HL-60 (cell line): ENCODE data around the gene BTBD7.

ENCODE experiments used
- CTCF ChIP-seq: IDR thresholded peaks from one replicate; pipeline ENCODE4 v1.5.1; 2011; ENCODE audit warnings: low read length, control low read depth, inconsistent platforms; ENCODE audit not compliant: insufficient read depth
- POLR2AphosphoS5 ChIP-seq: IDR thresholded peaks from 2 replicates; pipeline ENCODE4 v1.6.1; 2012; ENCODE audit warnings: low read depth

- TF ChIP-seq CTCF = no peak
- no peak for TF ChIP-seq POLR2AphosphoS5
These were observed 15.5 kb downstream of the BTBD7 start for GRCh38 chr14:93317210-93317874.
